GM23338 (cell line): Measurements from ENCODE around the gene GNL3. TPM values are rescaled to one million over a fixed set of nuclear protein-coding genes. Genes with fewer than 3 reads are reported as not detected.

Experiments
- ATAC-seq: fragments of 200-7000 bp; cut with Tn5 transposase; 3 replicates; pipeline ENCODE4 v1.9.1; 2020
- DNase-seq: peaks from one replicate; pipeline ENCODE4 v3.0.0-alpha.2; 2015; ENCODE audit warnings: low spot score
- H2AFZ ChIP-seq: fragments of 200-600 bp; sonication (generic); 2 replicates; pipeline ENCODE4 v1.8.0; 2016; ENCODE audit warnings: antibody characterized with exemption, mild to moderate bottlenecking, moderate library complexity
- H3F3A ChIP-seq: fragments of 200-600 bp; sonication (generic); replicated peaks from 2 replicates; pipeline ENCODE4 v1.8.0; 2017; ENCODE audit warnings: antibody characterized with exemption, mixed run types, low read depth
- H3K27ac ChIP-seq: fragments of 200-600 bp; sonication (generic); 2 replicates; pipeline ENCODE4 v1.6.1; 2016; ENCODE audit warnings: low read depth
- H3K27me3 ChIP-seq: fragments of 200-600 bp; sonication (generic); 2 replicates; pipeline ENCODE4 v1.8.0; 2016; ENCODE audit warnings: mild to moderate bottlenecking, mixed run types, moderate library complexity; ENCODE audit not compliant: insufficient read depth
- H3K36me3 ChIP-seq: fragments of 200-600 bp; sonication (generic); 2 replicates; pipeline ENCODE4 v1.8.0; 2016; ENCODE audit warnings: mild to moderate bottlenecking; ENCODE audit not compliant: insufficient read depth
- H3K4me1 ChIP-seq: fragments of 200-600 bp; sonication (generic); 2 replicates; pipeline ENCODE4 v1.8.0; 2016; ENCODE audit warnings: mild to moderate bottlenecking, moderate library complexity; ENCODE audit not compliant: insufficient read depth
- H3K4me2 ChIP-seq: fragments of 200-600 bp; sonication (generic); 2 replicates; pipeline ENCODE4 v1.7.1; 2017; ENCODE audit warnings: mixed run types
- H3K4me3 ChIP-seq: fragments of 200-600 bp; sonication (generic); 2 replicates; pipeline ENCODE4 v1.6.1; 2016; ENCODE audit warnings: mixed run types
- H3K79me2 ChIP-seq: fragments of 200-600 bp; sonication (generic); replicated peaks from 2 replicates; pipeline ENCODE4 v1.8.0; 2017; ENCODE audit warnings: mild to moderate bottlenecking; ENCODE audit not compliant: insufficient read depth
- H3K9me2 ChIP-seq: fragments of 200-600 bp; sonication (generic); 2 replicates; pipeline ENCODE4 v1.8.0; 2017; ENCODE audit not compliant: insufficient read depth
- H4K20me1 ChIP-seq: fragments of 200-600 bp; sonication (generic); replicated peaks from 2 replicates; pipeline ENCODE4 v1.8.0; 2017; ENCODE audit warnings: mild to moderate bottlenecking; ENCODE audit not compliant: insufficient read depth
- H3K27ac Mint-ChIP-seq: 2 replicates; pipeline ENCODE4 v1.8.0; 2020; ENCODE audit warnings: inconsistent platforms, mild to moderate bottlenecking, moderate library complexity, mixed read lengths
- H3K27me3 Mint-ChIP-seq: 3 replicates; pipeline ENCODE4 v1.8.0; 2022; ENCODE audit warnings: low read depth, mild to moderate bottlenecking, moderate library complexity, mixed read lengths, inconsistent platforms; ENCODE audit not compliant: insufficient read depth, poor library complexity
- H3K36me3 Mint-ChIP-seq: 3 replicates; pipeline ENCODE4 v1.8.0; 2021; ENCODE audit warnings: low read depth, mild to moderate bottlenecking, inconsistent platforms, moderate library complexity, mixed read lengths
- H3K4me1 Mint-ChIP-seq: 3 replicates; pipeline ENCODE4 v1.8.0; 2020; ENCODE audit warnings: mild to moderate bottlenecking, inconsistent platforms, mixed read lengths
- H3K4me3 Mint-ChIP-seq: 3 replicates; pipeline ENCODE4 v1.8.0; 2021; ENCODE audit warnings: moderate library complexity, mild to moderate bottlenecking, inconsistent platforms, mixed read lengths
- H3K9me3 Mint-ChIP-seq: 3 replicates; pipeline ENCODE4 v1.8.0; 2020; ENCODE audit warnings: moderate library complexity, mild to moderate bottlenecking, inconsistent platforms, mixed read lengths
- CREB1 ChIP-seq: fragments of 250-450 bp; sonication (Bioruptor Pico); IDR thresholded peaks from 2 replicates; pipeline ENCODE4 v1.5.0; 2020; ENCODE audit warnings: low read depth, mild to moderate bottlenecking, moderate library complexity
- ETS1 ChIP-seq: IDR thresholded peaks from 2 replicates; pipeline ENCODE4 v1.6.1; 2016; ENCODE audit warnings: antibody characterized with exemption
- EZH2 ChIP-seq: fragments of 200-600 bp; sonication (generic); IDR thresholded peaks from one replicate; pipeline ENCODE4 v1.8.0; 2017; ENCODE audit warnings: antibody characterized with exemption, mild to moderate bottlenecking, low read depth; ENCODE audit not compliant: unreplicated experiment
- JUNB ChIP-seq: IDR thresholded peaks from one replicate; pipeline ENCODE4 v1.6.1; 2016; ENCODE audit warnings: antibody characterized with exemption; ENCODE audit not compliant: unreplicated experiment
- STAT1 ChIP-seq: IDR thresholded peaks from one replicate; pipeline ENCODE4 v1.6.1; 2016; ENCODE audit warnings: antibody characterized with exemption; ENCODE audit not compliant: unreplicated experiment
- ZNF114 ChIP-seq: fragments of 250-450 bp; sonication (Bioruptor Pico); IDR thresholded peaks from 2 replicates; pipeline ENCODE4 v1.5.0; 2020; ENCODE audit warnings: mild to moderate bottlenecking, moderate library complexity
- ZNF331 ChIP-seq: fragments of 250-450 bp; sonication (Bioruptor Pico); IDR thresholded peaks from 2 replicates; pipeline ENCODE4 v1.5.0; 2020; ENCODE audit warnings: low read depth, mild to moderate bottlenecking, moderate library complexity
- ZNF462 ChIP-seq: fragments of 250-450 bp; sonication (Bioruptor Pico); IDR thresholded peaks from 2 replicates; pipeline ENCODE4 v1.5.0; 2020; ENCODE audit warnings: mild to moderate bottlenecking, moderate library complexity
- polyA plus RNA-seq: library from polyadenylated mRNA; unstranded; fragments of >200 nt; fragmentation: Nextera tagmentation; extraction: Ambion mirVana; gene quantifications from 2 replicates; pipeline ENCODE4 v1.2.1, GENCODE V29; 2016
- total RNA-seq: library from RNA; depleted of rRNA; stranded (reverse); fragments of >200 nt; shearing (Covaris generic); gene quantifications from 2 replicates; pipeline ENCODE4 v1.2.3, GENCODE V29; 2014

GNL3 gene
- total and polyA plus RNA-seq, 2 experiments from 2014 or later: 169 to 205 TPM

DNA sequence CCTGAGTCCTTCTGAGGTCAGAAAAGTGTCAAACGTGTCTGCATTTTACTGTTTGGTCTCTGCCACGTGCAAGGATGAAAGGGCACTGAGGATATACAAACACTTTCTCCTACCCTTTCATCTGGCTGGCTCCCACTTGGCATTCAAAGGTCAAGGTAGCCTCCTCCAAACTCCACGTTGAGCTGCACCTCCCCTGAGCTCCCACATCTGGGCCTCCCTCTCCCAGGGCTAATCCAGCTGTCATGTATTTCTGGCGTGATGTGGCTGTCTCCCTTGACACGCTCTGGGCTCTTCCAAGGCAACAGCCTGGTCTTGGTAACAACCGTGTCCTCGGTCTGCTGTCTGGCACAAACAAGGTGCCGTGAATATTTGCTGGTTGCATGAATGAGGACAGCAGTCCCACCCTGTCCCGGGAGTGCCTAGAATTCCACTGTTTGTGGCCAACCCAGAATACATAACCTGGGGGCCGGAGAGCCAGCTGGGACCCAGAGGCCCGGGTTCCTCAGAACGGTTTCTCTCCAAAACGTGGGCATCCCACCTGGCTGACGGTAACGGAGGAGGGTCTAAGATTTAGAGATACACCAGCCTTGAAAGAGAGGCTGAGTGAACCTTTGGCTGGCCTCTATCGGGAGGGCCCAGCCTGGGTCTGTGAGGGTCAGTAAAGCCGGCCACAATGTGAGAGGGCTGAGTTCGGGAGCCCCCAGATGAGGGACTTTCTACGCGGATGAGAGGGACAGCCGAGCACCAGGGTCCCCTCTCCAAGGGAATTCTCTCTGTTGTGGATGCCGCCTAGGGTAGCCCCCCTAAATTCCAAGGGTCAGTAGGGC, 19.0 kb downstream of the GNL3 start:
- Histone ChIP-seq H4K20me1 (peaks cover 15% of the 10 kb centered on the region), H3K4me3 (peak overlapping the region; percentile 99), H3K79me2 (peaks cover 50% of the 10 kb centered on the region), H3K9me2 (no peaks in the 10 kb centered on the region), H3K27me3 (no peaks in the 10 kb centered on the region), H3F3A (peaks cover 3% of the 10 kb centered on the region; the same call in 1 of the 2 replicates), H3K4me1 (peaks cover 10% of the 10 kb centered on the region), H3K4me2 (peak overlapping the region; percentile 100), H3K27ac (no peak overlapping the region), H2AFZ (peak overlapping the region; percentile 98), H3K36me3 (peaks cover 14% of the 10 kb centered on the region)
- TF ChIP-seq ZNF462 (CRISPR knock-in tag) (no peak), ETS1 (no peak), ZNF114 (CRISPR knock-in tag) (no peak), STAT1 (no peak), ZNF331 (CRISPR knock-in tag) (no peak), EZH2 (no peak), CREB1 (CRISPR knock-in tag) (no peak), JUNB (no peak)
- peak; percentile 17 for DNase-seq
- peak; percentile 9 for ATAC-seq
- Mint-ChIP-seq H3K4me3 (peak overlapping the region; percentile 99), H3K27me3 (peaks cover 14% of the 10 kb centered on the region), H3K4me1 (peaks cover 13% of the 10 kb centered on the region), H3K27ac (peak overlapping the region; percentile 75; the same call in 1 of the 2 replicates), H3K9me3 (no peaks in the 10 kb centered on the region), H3K36me3 (peaks cover 16% of the 10 kb centered on the region)
